Measurements from ENCODE around the gene LHX5.

The LHX5 gene

DNA sequence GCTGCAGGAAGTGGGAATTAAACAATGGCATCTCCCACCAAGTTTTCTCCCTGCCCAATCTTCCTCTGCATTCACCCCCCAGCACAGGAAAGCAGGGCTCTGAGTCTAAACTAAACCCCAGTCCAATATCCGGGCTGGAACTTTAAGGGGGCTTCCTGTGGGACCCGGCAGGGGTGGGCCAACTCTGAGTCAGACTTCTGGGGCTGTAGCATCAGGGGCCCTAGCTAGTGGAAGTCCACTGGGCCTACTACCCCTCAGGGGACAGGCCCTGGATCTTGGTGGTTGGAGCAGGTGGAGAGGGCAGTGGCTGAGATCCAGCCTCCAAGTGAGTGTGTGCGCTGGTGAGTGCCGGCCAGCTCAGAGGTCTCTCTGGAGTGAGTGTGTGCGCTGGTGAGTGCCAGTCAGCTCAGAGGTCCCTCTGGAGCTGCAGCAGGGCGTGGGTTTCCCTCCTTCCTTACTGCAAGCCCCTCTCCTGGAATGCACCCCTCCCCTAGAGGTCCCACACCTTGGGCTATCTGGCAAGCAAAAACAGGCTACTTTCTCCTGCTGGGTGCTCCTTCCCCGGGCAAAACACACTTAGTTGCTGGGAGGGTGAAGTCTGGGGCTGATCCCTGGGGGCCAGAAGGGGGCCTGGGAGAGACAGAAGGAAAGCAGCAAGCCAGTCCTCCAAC is 5.6 kb upstream of the LHX5 start:
- DNase-seq, result no peak

DNA sequence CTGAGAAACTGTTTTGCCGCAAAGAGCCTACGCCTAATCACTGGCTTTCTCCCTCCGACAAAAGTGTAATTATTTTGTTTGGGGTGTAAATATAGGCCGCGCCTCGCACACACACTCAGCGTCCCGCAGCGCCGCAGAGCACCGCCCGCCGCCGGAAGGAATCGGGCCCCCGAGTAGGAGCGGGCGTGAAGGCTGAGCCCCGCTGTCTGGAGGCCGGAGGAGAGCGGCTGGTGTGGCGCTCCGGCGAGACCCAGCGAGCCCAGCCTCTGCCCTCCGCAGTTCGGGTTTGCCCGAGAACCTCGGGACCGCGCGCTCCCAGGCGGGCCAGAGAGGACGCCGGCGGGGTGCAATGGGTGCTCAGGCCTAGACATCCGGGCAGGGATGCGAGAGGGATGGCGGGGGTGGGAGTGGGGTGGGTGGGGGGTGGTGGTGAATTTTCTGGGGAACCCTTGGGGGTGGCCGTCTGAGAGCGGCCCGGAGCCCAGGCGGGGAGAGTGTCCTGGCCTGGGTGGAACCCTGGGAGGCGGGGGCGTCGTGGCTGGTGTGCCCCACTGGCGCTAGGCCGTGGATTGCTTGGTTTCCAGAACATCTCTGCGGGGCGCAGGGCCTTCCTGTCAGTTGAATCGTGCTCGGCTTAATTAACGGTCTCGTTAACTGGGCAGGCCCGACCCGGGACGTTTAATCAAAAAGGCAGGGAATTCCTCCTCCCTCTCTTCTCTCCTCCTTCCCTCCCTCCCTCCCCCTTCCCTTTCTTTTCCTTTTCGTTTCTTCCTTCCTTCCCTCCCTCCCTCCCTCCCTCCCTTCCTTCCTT is 4.7 kb upstream of the LHX5 start:
- DNase-seq, result no peak

DNA sequence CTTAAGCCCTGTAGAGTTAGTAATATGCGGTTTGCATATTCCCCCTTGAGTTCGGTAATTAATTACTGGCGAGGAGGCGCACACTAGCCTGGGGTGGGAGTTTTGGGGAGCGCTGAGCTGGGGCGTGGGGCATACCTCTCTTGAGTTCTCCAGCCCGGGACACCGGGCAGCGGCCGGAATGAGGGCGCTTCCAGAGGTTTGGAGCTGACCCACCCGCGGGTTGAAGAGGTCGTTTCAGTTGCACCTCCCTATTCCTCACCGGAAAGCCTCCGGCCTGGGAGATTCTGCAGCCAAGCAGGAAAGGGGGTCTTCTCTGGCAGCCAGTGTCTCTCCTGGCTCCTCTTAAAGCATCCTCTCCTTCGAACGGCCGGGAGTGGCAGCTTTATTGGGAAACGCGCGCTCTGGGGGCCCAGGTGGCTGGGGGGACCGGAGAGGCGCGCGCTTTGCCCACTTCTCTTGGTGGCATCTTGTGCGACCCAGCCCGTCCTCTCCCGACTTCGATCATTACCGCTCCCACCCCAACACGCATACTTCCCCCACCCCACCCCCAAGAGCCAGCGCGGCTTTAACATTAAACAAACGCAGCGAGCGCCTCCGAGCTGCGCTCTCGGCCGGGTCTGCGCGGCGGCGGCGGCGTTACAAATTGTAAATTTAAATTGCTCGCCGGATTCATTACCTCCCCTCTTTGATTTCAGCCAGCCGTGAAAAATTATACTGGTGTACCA is 3.9 kb upstream of the LHX5 start:
- no peak for DNase-seq

DNA sequence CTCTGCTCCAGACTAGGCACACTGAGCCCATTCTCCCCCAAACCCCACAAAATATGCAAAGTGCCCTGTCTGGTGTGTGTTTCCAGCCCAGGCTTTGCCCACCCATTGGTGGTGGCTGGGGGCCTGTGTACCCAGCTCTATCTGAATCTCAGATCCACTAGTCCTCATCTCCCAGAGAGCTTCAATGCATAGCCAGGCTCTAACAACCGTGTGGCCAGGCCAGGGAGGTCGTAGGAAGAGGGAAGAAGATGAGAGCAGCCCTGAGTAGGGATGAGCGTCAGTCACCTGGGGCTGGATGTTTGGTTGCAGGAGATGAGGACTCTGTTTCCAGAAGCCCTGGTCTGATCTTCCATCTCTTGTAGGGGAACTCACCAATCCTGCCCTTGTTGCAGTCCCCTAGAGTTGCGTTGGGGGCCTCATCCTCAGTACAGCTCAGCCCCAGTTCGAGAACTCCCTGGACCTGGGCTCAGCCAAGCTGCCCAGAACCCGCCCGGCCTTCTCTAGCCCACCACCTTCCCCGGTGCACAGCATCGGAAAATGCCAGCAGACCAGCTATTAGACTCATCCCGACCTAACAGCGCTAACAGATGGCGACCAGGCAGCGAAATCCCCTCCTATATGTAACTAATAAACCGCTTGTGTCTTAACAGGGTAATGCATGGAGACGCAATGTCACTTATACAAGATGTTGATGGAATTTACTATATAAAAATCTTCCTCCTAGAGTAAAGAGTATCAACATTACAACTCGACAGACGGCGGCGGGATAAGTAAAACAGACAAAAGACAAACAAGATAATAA is 3.2 kb upstream of the LHX5 start:
- no peak for DNase-seq

DNA sequence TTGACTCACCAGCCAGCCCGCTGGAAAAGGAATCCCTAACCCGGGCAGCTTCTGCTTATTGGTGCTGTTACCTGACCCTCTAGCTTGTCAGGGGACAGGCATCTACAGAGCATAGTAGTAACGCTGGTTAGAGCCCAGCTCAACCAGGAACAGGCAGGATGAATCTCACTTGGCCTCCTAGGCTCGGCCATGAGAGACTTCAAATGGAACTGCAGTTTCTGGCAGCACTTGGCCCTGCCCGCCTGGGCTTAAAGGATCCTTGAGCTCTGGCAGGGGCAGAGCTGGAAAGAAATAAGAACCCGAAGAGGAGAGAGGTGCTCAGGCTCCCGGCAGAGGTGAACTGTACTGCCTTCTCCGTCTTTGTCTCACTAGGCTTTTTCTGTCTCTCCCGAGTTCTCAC is 2.3 kb upstream of the LHX5 start:
- no peak for DNase-seq

DNA sequence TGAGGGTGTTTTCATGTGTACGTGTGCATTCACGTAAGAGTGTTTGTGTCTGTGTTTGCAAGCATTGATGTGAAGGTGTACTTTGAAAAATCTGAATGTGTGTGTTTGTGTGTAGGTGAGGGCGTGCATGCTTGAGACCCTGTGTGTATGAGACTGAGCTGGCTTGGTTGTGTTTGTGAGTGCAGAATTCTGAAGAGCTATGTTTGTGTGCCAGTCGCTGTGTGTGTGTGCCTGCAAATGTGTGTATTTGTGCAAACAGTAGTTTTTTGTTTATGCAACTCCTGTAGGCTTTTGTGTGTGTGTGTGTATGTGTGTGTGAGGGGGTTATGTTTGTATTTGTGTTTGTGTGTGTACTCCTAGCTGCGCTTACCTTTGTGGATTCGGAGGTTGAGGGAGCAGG is 1.7 kb upstream of the LHX5 start:
- DNase-seq, result no peak

DNA sequence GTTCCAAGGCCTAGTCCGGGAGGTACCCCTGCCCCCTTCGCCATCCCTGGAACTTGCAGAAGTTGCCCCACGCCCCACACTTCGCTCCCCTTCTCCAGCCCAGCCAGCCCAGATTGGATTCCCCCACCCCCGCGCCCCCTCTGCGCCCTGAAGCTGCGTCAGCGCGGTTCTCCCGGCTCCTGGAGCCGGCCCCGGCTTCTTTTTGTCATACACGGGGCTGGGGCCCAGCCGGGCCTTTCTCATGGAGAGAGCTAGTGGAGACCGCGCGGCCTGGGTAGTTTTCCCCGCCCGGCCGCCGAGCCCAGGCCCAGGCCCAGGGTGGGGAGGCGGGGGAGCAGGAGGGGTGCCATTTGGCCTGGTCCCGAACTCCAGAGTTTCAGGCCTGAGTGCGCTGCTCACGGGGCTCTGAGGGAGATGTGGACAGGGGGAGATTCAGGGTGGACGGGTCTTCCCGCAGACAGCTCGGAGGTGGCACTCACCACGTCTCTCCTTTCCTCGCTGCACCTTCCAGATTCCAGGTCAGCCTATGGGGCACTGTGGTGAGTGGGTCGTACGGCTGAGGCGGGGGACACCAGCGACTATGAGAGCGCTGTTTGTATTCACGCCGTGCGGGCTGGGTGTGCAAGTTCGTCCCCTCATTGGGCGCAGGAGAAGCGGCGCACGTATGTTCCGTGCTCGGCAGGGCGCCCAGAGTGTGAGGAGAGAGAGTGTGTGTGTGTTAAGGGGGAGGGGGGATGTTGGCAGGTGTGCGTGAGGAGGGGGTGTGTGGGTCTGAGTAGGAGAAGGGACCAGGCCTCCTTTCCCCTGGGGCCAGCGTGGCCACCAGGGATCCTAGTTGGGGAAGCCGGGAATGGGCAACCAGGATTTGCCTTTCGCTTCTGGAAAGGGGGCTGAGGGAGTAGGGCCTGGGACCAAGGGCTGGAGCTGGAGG is 785 bp upstream of the LHX5 start:
- no peak for DNase-seq

DNA sequence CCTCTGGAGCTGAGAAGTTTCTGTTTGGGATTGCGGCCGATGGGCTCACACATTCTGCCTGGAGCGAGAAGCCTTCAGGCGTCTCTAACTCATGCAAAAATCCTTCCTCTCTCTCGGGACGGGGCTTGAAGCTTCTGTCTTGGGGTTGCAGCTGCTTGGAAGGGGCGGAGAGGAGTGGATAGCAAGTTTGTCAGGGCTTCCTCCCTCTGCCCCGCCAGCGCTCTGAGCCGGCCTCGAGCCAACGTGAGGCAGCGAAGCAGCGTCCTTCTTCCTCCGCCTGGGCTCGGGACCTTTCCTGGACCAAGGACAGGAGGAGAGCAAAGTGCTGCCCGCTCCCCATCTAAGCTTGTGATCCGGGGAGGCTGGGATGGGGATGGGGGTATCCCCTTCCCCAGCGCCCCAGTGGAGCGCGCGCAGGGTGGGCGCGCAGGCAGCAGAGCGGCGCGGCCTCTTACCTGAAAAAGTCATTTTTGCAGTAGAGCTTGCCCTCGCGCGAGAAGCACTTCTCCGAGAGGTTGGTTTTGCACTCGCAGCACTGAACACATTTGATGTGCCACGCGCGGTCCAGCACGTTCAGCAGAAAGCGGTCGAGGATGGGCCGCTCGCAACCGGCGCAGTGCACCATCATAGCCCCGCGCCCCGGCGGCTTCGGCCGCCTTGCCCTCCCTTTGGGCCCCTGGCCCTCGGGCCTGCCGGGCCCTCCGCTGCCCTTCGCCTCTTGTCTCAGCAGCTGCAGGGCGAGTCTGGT is 626 bp downstream of the LHX5 start:
- no peak for DNase-seq

DNA sequence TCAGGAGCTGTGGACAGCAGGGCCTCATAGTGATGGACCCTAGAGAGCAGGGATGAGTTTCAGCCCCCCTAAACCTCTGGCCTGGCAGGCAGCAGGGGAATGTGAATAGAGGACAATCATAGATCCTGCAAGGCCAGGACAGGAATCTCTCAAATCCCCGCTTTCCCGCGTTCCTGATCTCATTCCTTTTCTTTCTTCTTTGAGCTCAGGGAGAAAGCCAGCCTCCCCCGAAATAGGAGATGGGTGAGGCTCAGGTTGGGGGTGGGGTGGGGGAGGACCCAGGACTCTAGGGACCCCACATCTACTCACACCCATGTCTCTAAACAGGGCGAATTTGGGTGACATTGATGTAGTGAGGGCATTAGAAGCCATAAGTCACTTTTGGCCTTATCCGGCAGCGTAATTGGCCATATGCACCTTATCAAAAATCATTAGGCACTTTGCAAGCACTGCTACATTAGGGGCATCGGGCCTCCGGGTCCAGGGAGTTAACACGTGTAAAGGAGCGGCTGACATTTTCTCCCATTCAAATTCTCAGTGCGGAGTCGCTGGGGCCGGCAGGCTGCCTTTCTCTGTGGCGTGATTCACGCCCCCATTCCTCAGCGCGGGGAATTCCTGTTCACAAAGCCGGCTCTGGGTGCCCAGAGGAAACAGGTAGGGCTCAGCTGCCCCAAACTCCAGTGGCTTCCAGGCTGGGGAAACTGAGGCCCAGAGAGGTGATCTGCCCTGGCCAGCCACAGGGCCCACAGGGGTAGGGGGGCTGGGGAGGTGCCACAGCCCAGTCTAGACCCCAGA is 1.5 kb downstream of the LHX5 start:
- DNase-seq, result no peak

DNA sequence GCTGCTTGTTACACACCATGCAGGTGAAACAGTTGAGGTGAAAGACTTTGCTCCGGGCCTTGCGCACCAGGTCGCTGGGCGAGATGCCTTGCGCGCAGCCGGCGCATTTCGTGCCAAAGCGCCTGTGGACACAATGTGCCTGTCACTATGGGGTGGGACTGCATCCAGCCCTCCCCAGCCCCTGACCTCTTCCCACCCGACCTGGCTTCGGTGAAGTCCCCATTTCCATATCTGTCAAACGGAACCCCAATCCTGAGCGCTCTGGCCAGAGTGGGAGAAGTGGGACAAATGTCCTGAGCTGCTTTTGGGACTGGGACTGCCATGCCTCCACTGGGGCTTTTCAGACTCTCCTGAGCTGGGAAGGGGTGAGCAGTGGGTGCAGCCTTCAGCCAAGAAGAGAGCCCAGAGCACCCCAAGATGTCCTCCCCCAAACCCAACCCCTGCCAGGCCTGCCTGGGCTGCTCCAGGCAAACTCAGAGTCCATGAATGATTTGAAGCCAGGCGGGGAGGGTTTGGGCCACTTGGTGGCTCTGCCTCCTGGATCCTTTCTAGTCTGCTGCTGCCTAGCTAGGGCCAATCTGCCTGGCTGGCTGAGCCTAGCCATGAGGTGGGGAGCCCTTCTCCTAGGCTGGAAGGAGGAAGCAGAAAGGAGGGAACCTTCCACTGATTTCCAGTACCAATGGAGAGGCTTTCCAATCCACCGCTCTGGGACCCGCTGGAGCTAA is 2.3 kb downstream of the LHX5 start:
- no peak for DNase-seq

DNA sequence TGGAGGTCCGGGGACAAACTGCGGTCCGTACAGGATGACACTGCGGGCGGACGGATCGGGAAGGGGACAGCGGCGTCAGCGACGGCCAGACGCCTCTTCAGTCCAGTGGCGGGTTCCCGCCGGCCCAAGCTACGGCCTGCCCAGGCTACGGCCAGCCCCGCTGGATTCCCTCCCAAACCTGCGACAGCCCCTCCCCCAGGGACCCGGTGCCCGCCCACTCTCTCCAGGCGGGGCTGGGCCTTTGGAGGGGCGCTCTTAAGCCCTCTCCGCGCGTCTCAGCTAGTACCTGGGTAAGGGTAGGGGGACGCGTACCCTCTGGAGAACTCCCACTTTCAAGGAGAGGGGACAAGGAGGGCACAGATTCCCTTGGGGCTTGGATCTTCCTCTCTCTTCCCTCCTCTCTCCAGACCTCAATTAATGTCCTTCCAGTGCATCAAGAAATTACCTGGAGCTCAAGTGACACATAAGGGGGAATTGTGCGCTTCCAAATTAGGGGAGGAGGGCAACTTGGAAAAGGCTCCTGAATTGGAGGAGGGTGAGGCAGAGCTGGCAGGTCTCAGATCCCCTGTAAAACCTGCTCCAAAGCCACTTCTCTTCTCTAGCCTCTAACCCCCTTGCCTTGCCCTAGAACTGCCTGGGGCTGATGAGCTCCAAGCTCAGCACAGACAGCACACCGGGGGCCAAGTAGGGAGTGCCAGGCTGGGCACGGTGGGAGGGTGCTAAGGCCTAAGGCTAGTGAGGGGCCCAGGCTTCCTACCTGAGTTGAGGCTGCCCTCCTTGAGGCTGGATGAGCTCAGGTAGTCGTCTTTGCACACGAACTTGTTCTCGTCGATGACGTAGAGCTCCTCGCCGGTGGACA is 3.1 kb downstream of the LHX5 start:
- DNase-seq, result no peak

DNA sequence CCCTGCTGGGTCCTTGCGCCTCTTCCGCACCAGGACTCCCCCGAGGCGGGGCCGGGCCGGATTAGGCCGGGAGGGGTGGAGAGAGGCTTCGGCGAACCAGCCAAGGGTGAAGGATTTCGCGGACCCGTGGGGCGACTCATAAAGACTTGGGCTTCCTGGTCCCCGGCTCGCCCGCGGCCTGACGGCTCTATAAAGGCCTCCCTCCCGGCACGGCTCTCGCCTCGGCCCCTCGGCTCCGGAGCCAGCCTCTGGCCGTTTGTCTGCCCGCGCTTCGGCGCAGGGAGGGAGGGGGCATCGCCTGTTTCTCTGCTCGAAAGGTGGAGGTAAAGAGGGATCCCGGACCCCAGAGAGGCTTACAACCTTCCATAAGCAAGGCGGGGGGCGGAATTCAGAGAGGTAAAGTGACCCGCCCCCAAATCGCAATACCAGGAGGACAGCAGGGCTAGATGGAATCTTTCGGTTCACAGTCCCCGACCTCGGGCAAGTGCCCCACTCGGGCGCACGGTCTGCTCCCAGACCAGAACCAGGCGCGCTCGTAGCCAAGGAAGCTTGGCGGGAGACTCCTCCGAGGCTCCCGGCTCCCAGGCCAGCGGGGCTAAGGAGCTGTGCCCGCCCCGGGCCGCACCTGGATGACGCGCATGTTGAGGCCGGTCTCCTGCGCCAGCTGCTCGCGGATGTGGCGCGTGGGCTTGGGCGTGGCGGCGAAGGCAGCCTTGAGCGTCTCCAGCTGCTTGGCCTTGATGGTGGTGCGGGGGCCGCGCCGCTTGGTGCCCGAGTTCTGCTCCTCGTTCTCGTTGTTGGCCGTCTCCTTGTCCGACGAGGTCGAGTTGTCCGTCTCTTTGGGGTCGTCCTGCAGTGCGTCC is 3.9 kb downstream of the LHX5 start:
- no peak for DNase-seq

DNA sequence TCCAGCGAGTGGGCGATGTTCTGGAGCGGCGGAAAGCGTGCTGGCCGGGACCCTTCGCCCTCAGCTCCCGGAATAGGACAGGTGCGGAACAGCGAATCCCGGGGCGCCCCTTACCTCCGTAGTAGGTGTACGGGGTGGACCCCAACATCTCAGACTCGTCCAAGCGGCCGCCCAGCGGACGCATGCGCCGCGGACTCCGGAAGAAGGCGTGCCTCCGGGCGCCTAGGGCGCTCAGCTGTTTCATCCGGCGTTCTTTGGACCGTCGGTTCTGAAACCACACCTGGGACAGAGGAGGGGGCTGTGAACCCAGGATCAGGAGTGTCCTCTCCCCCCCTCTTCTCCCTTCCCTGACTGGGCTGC is 4.5 kb downstream of the LHX5 start:
- DNase-seq, result no peak

DNA sequence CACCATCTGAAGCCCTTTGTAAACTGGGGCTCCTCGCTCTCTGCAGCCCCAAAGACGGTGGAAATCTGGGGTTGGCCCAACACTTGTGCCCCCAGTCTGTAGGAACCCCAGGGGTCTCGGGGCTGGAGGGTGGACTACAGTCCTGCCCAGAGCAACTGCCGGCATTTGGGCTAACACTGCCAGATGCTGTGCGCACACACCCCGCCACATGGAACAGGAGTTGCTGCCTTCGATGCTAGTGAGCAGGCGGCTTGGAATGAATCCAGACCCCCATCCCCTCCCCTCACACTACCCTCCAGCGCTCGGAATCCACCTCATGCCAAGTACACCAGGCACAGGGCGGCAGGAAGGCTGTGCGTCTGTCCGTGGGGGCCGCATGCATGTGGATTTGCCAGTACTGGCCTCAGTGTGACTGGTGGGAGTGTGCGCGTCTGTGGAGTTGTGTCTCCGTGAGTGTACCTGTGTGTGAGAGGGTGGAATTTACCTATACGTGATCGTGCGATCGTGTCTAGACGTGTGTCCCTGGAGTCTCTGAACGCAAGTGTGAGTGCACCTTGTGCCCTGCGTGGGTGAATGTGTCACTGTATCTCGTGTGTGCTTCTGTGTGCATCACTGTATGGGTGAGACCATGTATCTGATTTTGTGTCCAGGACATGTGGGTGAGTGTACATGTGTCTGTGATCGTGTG is 5.1 kb downstream of the LHX5 start:
- no peak for DNase-seq

DNA sequence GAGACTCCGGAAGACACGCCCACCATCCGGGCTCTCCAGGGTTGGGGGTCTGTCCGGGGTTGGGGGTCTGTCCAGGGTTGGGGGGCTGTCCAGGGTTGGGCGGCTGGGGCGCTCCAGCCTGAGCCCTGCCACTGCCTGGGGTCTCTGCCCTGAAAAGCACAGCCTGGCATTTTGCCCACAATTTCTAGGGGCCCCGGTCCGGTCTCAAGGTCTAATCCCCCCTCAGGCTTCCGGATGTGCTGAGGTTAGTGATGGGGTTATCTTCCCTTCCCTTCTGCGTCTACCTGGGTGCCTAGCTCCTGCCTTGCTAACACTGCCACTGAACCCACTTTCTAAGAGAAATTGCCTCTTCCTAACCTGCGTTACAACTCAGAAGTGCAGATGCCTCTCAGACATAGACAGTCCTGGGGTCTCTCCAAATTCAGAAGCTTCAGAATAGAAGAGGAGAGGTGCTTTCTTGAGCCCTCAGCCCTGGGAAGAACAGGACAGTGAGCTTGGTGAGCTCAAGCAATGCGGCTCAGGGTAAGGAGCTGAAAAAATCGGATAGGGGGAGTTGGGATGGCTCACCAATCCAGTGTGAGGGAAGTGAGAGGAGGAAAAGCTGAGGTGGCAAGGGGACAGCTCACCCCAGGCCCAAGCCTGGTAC is 5.7 kb downstream of the LHX5 start:
- DNase-seq, result no peak
